Adipose tissue (tissue), 3 donors: Measurements from ENCODE around the gene LYSMD4. TPM values are rescaled to one million over a fixed set of nuclear protein-coding genes. Genes with fewer than 3 reads are reported as not detected.

Experiments used
- H3K27ac ChIP-seq: one replicate; pipeline ENCODE4 v1.5.1; 2013; ENCODE audit warnings: low read depth, low read length
- WGBS, 3 donors: extraction: QIAGEN DNeasy Blood & Tissue Kit; methylation state at CpG; one replicate each; pipeline ENCODE4 v1.1.7; 2013; 5-methylcytosine and 5-hydroxymethylcytosine counted together
- polyA plus RNA-seq, 3 donors: library from polyadenylated mRNA; stranded (reverse); fragments of 200-250 nt; gene quantifications; one replicate each; pipeline ENCODE4 v1.2.3, GENCODE V29; 2013
- donor health status: healthy with polysubstance abuse.
- donor health status: Bipolar disorder and iron deficiency.
- donor health status: healthy.

LYSMD4 gene
- polyA plus RNA-seq, 3 donors, result 2.9 to 7.8 (median 3.8) TPM

DNA sequence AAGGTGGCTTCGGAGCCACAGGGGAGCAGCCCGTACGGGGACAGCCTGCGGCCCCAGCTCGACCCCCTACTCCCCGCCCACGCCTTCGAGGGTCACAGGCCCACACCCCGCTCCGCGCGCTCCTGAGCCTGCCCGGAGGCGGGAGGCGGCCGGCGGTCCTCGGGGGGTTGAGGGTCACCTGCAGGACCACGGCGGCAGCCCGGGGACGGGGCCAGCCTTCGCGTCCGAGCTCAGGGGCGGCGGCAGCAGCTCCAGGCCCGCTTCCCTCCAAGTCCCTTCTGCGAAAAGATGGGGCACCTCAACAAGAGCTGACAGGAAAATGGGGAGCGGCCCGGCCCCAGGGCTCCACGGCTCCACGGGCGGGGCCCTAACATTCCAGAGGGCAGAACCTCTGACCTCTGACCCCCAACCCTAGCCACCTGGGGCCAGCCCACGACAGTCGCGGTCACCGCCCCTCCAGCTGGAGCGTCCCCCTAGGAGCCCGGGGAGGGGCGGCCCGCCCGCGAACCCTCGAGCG lies 428 bp downstream of the LYSMD4 start:
- H3K27ac ChIP-seq, result no peak overlapping the region
- whole genome bisulfite sequencing, 3 donors, result 0 to 1% (median 0%) methylated on average over 36 to 46 of the region's 46 CpGs

DNA sequence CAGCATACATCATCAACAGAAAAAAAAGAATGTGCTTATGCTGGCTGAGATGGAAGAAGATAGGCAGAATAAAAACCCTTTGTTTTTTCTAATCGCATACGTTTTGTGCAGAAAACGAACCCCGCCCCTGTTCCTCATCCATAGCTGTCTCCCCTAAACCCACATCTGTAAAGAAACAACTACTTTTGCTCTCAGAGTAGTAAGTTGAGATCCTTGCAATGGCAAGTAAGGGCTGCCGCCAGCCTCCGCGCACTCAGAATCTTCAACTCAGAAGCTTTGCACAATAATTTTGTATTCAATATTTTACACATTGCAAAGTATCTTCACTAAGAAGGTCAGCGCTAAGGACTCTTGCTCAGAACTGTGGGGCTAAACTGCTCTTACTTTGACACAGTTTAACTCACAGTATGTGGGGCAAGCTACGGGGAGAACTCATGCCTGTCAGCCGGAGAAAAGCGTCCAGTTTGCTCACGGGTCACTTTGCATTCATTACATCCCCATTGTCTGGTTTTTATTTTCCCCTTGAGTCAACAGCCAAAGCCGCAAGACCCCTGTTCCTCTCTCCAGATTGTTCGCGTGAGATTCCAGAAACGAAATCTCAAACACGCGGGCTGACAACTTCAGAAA lies 1.0 kb downstream of the LYSMD4 start:
- no peak overlapping the region for H3K27ac ChIP-seq
- WGBS, 3 donors, result 22 to 27% (median 24%) methylated on average over 18 of the region's 18 CpGs

DNA sequence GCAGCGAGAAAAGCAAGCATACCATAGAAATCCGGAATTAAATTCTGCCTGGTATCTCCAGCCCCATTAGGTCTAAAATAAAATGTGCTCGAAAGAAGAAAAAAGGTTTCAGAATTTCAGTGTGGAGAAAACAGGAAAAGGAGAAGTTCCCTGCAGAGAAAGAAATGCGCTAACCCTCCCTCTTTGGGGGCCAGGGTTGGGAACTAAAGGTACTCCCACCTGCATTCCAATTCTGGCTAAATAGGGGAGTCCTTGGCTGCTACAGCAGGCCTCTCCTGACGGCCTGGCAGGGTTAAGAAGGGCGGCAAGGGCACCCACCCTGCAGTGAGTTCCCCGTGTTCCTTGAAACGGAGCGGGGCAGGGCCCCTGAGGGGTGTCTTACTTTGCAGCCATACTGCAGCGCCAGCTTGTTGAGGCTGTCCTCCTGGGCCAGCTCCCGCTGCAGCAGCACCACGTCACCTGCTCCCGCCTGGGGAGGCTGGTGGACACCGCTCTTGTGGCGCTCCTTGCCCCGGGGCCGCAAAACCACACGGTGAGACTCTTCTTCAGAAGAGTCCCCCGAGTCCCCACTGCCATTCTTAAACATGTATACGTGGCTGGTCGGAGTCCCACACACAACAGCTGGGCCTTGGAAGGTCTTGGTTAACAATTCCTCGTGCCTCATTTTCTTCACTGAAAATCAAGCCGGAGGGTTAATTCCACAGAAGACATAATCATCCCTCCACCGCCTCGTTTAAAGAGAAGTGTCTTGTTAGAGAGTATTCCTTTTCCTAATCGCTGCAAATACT lies 1.7 kb downstream of the LYSMD4 start:
- H3K27ac ChIP-seq, result no peak overlapping the region
- 80 to 87% (median 86%) methylated on average over 26 of the region's 26 CpGs for WGBS, 3 donors

GRCh38 chr15:99729920-99730319 lies 3.3 kb downstream of the LYSMD4 start:
- WGBS, 3 donors, result 51 to 67% (median 60%) methylated on average over 3 of the region's 3 CpGs
- no peak overlapping the region for H3K27ac ChIP-seq

GRCh38 chr15:99729327-99729726 lies 3.9 kb downstream of the LYSMD4 start:
- H3K27ac ChIP-seq, result no peak overlapping the region
- WGBS, 3 donors, result 93 to 95% (median 93%) methylated on average over 11 of the region's 11 CpGs

- WGBS, 3 donors, result 94 to 96% (median 94%) methylated on average over 6 of the region's 6 CpGs
- H3K27ac ChIP-seq, result no peak overlapping the region
These were observed 4.3 kb downstream of the LYSMD4 start for GRCh38 chr15:99728916-99729315.

DNA sequence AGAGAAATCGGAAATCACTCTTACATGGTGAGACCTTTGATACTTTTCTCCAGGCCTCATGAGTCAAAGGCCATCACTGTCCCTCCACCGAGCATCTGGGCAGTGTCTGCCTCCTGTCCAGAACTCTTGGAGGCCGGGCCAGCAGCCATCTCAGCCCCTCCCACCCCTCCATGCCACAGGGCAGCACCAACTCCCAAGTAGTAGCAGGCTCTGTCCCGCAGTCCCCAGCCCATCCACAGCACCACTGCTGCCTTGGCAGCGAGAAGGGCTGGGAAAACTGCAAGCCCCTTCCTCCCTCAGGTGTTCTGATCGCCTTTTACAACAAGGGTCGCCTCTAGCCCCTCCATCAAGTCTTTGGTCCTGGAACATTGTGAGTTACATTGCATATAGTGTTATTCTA lies 5.5 kb downstream of the LYSMD4 start:
- H3K27ac ChIP-seq, result no peak overlapping the region
- WGBS, 3 donors, result 82 to 86% (median 84%) methylated on average over 7 of the region's 7 CpGs

- 71 to 87% (median 83%) methylated on average over 1 of the region's 1 CpG for WGBS, 3 donors
- no peak overlapping the region for H3K27ac ChIP-seq
These were observed 5.9 kb downstream of the LYSMD4 start for GRCh38 chr15:99727330-99727729.

DNA sequence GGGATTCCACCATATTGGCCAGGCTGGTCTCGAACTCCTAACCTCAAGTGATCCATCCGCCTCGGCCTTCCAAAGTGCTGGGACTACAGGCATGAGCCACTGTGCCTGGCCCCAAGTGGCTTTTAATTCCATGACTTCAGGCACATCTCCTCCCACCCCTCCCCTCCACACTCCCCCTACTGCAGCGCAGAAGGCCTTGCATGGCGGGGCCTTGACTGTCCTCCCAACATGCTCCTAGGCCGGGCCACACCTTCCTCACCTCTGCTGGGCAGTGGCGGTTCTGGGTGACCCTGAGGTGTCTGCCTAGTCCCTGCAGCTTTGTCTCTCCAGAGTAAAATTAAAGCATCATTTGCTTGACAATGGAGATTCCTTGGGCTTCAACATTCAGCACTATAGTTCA lies 6.9 kb downstream of the LYSMD4 start:
- WGBS, 3 donors, result 85 to 93% (median 89%) methylated on average over 7 of the region's 7 CpGs
- no peak overlapping the region for H3K27ac ChIP-seq

DNA sequence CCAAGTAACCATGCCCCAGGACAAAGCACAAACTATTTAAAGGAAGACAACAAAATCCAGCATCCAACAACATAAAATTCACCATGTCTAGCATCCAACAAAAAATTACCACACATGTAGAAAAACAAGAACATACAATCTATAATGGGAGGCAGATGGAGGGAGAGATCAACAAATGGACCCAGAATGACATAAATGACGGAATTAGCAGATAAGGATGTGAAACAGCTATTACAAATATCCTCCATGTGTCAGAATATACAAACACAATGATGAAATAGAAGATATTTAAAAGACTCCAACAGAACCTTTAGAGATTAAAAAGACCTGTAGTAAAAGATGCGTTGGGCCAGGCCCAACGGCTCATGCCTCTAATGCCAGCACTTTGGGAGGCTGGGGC lies 10.8 kb downstream of the LYSMD4 start:
- H3K27ac ChIP-seq, result no peak overlapping the region
- WGBS, 3 donors, result 88 to 91% (median 91%) methylated on average over 3 of the region's 3 CpGs

DNA sequence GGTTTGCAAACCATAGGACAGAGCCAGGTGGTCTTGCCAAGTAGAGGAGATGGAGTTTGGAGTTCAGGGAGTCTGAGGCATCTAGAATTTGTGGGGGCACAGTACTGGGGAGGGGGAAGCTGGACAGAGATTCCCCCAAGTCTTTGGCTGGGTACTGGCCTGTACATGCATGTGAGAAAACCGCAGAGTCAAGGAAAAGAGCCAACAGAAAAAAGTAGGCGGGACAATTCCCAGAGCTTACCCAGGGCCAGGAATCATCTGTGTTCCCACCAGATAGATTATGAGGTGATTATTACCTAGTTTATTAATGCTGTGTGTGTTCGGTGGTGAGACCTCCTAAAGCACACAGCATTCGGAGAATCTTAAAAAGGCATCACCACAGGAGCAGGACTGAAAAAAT lies 11.3 kb downstream of the LYSMD4 start:
- 92 to 96% (median 94%) methylated on average over 4 of the region's 4 CpGs for WGBS, 3 donors
- no peak overlapping the region for H3K27ac ChIP-seq

GRCh38 chr15:99721104-99721778 lies 12.0 kb downstream of the LYSMD4 start:
- WGBS, 3 donors, result 51 to 75% (median 72%) methylated on average over 3 of the region's 3 CpGs
- no peak overlapping the region for H3K27ac ChIP-seq

- H3K27ac ChIP-seq, result no peak overlapping the region
- WGBS, 3 donors, result 66 to 88% (median 68%) methylated on average over 7 of the region's 7 CpGs
These were observed 12.7 kb downstream of the LYSMD4 start for GRCh38 chr15:99720533-99720932.

GRCh38 chr15:99719096-99719541 lies 14.1 kb downstream of the LYSMD4 start:
- H3K27ac ChIP-seq, result no peak overlapping the region
- WGBS, 3 donors, result 62 to 85% (median 68%) methylated on average over 5 of the region's 5 CpGs

DNA sequence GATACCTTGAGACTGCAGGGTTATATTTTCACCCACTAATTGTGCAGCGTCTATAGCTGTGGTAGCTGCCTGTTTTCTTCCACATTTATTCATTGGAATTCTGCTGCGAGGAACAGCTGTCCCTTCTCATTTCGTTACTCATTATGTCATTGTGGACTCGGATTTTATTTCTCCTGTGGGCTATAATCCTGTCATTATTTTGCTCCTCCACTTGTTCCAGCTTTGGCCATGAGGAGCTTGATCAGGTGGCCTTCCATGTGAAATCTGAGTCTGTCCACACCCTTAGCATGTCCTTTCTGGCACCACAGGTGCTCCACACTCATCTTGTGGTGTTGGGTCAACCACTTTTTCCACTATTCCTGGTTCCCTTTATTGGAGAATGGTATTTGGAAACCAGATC lies 14.8 kb downstream of the LYSMD4 start:
- no peak overlapping the region for H3K27ac ChIP-seq
- WGBS, 3 donors, result 68 to 81% (median 75%) methylated on average over 4 of the region's 4 CpGs

GRCh38 chr15:99717161-99718009 lies 15.9 kb downstream of the LYSMD4 start:
- no peak overlapping the region for H3K27ac ChIP-seq
- 47 to 70% (median 57%) methylated on average over 19 of the region's 19 CpGs for WGBS, 3 donors

DNA sequence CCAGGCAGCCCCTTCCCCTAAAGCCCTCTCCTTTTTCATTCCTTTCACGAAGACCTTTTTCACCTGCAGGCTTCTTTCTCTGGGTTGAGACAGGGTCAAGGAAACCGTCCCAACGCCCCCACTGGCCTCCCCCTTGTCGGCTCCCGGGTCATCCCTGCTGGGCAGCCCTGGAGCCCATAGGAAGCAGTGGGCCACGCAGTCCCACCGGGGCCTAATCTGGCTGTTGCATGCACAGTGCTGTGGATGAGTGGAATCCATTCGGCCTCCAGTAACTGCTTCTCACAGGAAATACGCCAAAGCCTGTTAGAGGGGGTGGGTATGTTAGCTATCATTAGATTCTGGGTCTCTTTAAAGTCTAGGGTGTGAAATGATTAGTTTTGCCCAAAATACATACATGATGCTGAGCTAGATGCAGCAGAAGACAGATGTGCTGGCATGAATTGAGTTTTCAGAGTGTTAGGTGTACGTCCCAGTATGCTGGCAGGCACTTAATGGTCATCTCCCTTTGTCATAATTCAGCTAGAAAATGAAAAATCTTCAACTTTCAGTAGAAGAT lies 16.6 kb downstream of the LYSMD4 start:
- H3K27ac ChIP-seq, result no peak overlapping the region
- WGBS, 3 donors, result 66 to 85% (median 74%) methylated on average over 10 of the region's 10 CpGs

DNA sequence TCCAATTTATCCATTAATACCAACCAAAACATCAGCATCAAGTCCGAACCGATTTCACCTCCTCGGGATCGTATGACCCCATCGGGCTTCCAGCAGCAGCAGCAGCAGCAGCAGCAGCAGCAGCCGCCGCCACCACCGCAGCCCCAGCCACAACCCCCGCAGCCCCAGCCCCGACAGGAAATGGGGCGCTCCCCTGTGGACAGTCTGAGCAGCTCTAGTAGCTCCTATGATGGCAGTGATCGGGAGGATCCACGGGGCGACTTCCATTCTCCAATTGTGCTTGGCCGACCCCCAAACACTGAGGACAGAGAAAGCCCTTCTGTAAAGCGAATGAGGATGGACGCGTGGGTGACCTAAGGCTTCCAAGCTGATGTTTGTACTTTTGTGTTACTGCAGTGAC lies 20.8 kb downstream of the LYSMD4 start:
- H3K27ac ChIP-seq, result no peak overlapping the region
- 80 to 86% (median 84%) methylated on average over 18 of the region's 18 CpGs for WGBS, 3 donors
